HG02678 (cell line): ENCODE data around the gene STIMATE.

ENCODE experiments used
- ATAC-seq: cut with Tn5 transposase; IDR thresholded peaks from one replicate; pipeline ENCODE4 v1.9.1; 2021; ENCODE audit warnings: mild to moderate bottlenecking, moderate library complexity; ENCODE audit not compliant: unreplicated experiment

STIMATE gene

DNA sequence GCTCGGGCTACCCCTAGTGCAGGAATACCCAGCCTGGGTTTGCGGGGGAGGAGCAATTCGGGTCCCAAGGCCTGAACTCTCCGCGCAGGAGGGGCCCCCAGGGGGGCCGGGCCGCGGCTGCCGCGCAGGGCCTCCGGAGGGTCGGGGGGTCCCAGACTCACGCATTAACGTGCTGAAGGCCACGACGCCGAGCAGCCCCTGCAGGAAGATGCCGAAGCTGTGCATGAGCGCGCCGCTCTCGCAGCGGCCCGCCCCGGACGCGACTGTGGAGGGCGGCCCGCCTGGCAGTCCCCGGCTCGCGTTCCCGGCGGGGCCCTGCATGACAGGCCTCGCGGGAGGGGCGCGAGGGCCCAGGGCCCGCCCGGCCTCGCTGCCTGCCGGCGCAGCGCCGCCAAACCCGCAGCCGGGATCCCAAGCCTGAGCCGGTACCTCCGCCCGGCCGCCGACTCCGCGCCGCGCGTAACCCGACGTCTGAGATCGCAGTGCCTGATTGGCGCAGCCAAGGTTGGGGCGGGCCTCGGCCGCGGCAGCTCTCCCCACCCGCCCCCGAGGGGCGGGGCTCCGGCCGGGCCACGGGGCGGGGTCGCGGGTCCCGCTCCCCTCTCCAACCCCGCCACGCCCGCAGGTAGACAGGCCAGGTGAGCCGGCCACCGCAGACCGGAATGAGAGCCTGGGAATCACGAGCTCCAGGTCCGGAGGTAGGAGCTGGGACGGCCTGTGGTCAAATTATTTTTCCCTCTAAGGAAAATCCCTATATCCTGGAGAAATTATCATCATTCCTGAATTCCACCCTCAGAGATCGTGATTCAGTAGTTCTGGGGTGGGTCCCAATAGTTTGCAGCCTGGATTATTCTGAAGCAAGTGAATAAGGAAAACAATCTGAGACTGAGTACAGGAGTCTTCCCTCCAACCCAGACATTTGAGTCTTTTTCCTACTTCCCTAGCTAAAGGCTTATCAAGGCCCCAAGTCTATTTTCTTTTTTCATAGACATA, at the start of gene STIMATE:
STIMATE (minus strand) TSS at position 419 of the 993 bp plus-strand sequence; CDS start at position 321, 98 bp downstream.
- peak; percentile 94 for ATAC-seq

GRCh38 chr3:52939600-52939999, 42.3 kb upstream of the STIMATE start:
- no peak for ATAC-seq

DNA sequence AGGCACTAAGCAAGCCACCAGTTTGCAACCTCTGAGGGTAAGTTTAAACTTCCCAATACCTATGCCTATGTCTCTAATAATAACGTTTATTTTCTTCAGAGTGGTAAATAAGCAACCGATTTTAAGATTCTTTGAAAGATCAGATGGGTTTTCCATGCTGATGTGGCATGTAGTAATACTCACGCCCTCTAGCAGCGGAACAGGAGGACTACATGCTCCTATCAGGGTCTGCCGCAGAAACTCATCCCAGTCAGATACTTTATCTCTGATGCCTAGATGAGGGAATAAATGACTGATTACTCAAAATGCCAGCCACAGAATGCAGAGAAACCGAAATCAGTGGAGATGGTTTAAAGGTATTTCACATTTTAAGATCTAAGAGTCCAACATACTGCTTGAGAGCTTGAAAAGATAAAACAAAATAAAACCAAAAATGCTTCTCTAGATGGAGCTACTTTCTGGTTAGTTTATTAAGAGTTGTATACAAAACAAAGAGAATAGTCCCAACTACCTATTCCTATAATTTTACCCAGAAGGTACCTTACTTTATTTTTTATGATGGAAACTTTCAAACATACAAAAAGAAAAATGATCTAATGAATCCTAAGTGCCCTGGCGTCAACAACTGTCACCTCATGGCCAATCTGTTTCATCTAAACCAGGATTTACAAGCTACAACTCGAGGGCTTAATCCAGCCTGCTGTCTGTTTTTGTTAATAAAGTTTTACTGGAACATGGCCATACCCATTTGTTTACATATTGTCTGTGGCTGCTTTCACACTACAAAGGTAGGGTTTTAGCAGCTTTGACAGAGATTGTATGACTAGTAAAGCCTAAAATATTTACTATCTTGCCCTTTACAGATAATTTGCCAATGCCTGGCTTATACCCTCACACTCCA, 37.5 kb upstream of the STIMATE start:
- peak; percentile 57 for ATAC-seq

DNA sequence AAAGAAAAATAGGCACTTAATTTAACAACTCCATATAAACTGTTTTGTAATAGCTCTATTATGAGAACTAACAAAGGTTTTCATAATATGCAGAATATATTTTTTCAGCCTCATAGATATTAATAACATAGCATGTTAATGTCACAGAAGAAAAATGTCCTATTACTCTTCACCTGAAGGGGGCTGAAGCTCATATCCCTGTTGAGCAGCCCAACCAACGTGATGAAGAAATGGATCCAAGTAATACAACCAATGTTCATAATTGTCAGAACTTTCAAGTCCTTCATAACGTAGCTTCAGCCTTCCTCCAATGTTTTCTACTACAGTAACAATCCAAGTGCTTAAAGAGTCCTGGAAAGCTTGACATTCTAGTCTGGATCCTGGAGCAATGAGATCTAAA, 34.5 kb upstream of the STIMATE start:
- ATAC-seq = no peak

- no peak for ATAC-seq
Observed at GRCh38 chr3:52931328-52931727, 34.0 kb upstream of the STIMATE start.

GRCh38 chr3:52930748-52931147, 33.4 kb upstream of the STIMATE start:
- ATAC-seq = no peak

- no peak for ATAC-seq
Observed at GRCh38 chr3:52926554-52926953, 29.2 kb upstream of the STIMATE start.

GRCh38 chr3:52925405-52926313, 28.3 kb upstream of the STIMATE start:
- ATAC-seq = no peak

DNA sequence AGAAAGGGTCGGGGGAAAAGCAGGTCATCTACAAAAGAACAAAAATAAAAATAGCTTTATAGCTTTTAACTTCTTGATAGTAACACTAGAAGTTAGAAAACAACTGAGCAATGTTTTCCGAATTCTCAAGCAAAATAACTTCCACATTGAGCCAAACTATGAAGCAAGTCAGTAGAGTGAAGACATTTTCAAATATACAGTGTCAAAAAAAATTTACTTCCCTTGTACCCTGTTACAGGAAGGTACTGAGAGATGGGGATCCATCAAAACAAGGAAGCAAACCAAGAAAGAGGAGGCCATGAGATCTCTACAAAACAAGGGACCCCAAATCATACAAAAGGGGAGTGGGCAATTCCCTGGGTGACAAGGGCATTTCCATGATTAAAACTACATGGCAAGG, 26.6 kb upstream of the STIMATE start:
- no peak for ATAC-seq

- ATAC-seq = no peak
Observed at GRCh38 chr3:52920841-52921240, 23.5 kb upstream of the STIMATE start.

GRCh38 chr3:52917044-52917443, 19.7 kb upstream of the STIMATE start:
- no peak for ATAC-seq

DNA sequence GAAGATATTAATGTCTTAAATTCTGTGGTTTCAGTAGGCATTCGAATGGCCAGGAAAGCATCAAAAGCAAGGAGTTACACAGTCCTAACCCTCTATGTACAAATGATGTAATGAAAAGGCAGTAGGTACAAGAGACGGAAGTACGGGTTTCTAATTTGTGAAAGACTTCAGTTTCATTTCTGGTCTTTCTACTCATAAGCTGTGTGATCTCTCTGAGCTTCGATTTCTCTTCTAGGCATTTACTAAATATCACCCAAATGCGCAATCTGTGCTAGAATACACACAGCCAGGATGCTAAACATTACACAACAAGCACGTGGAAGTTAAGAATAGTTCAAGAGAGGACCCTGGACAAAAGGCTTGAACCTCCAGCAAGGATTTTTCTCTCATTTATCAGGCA, 17.9 kb upstream of the STIMATE start:
- no peak for ATAC-seq

DNA sequence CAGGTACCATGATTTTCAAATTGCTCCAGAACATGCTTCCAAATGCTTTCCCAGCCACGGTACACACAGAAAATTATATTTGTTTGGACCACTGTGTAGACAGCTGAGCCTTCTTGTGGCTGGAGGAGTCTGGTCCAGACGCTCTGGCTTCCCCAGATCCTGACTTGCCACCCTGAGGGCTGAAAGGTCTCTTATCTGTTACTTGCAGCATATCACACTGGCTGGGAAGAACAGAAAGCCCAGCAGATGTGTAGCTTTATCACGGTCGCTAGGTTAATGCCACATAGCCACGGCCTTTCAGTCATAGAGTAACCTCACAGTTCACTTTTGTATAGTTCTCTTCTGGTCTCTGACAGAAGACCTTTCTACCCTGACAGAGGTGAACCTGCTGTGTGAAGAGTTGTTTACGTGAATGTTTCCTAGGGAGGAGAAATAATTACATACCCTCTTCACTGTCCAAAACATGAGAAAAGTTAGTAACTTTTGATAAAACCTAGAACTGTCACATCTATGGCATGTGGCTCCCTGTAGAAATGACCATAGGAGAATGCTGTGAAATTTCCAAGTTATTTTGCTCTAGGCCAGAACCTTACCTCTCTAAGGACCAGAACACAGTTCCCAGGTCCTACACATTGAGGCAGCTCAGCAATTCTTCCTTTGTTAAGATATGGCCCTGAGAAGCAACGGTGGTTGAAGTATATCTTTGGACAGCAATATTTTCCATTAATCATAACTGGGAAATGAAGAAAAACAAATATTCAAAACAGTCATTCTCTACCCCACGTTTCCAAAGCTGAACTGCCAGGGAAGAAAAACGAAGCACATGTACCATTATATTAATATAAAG, 15.8 kb upstream of the STIMATE start:
- ATAC-seq = no peak

GRCh38 chr3:52910823-52911222, 13.5 kb upstream of the STIMATE start:
- no peak for ATAC-seq

DNA sequence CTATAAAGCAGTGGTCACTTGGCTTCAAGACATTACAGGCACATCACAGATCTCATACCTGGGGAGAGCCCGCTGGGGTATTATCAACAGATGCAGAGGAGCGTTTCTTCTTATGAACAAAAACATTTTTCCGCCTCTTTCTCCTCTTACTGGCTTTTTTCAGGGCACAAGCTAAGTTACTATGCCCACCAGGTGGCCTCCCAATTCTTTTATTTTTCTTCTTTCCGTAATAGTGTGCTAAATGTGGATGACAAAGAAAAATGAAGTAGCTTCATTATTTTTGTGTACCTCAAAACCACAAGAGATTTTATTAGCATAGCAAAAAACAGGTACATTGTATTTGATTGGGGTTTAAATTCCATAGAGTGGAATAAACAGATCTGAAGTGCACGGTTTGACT, 10.1 kb upstream of the STIMATE start:
- ATAC-seq = no peak

DNA sequence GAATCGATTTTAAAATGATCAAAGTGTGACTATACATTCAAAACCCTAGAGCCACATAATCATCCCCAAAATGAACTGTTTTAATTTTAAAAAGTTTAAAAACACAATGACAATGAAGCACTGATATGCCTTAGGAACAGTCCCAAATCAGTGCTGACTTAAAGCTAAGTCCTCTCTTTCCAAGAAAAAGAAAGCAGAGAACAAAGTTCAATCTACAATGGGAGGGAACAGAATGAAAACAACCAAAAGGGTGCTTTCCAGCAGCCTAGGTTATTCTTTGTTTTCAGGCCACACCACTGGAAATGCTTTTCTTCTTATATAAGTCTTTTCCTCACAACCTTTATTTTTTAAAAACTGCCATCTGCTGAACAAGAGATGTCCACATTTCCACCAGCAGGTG, 7.2 kb upstream of the STIMATE start:
- ATAC-seq = no peak

DNA sequence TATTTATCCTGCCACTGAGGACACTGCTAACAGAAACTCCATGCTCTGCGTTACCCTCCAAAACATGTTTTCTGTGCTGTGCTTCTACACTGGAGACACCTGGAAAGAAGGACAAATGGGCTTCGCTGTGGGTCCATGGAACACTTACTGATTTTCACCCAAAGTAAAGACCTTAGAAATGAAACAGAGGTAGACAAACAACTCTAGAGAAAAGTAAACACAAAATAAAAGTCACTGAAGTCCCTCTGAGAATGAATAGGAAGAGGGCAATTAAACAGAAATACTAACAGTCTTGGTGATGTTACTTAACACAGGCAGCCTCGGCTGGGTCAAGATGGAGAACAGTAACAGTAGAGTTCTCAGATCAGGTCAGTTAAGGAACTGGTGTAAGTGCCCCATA, 6.7 kb upstream of the STIMATE start:
- no peak for ATAC-seq

DNA sequence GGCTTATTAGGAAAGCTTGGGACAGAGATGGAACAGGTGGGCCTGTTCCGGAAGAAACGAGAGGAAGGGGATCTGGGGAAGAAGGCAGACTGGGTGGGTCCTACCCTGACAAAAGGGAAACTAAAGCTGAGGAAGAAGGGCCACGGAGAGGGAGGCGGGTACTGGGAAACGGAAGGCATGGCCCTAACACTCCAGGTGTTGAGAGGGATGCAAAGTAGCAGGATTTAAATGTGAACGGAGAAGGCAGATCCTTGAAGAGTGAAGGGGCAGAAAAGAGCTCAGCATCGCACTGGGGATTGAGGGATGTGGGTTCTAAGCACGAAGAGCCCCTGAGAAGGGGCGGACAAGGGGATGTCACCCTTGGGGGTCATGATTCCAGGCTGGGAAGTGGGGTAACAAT, 735 bp downstream of the STIMATE start:
- no peak for ATAC-seq

- ATAC-seq = no peak
Observed at GRCh38 chr3:52896151-52896550, 1.2 kb downstream of the STIMATE start.

DNA sequence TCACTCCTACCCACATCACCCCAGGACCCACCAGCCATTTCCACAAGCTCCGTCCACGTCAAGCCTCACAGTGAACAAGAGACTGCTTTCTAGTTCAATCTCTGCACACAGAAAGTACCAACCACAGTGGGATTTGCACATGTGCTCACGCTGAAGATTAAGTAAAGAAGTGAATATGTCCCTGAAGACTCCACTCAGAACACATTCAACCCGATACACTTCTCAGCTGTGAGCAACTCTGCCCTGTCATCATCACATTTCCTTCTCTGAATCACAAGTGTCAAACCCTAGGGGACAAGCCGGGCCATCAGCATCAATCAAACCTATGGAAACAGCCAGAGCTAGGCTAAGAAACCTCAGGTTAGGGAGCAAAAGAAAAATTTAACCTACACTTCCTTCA, 1.9 kb downstream of the STIMATE start:
- no peak for ATAC-seq
